IPS DF 4.7 (cell line): ENCODE measurements around the gene KRTAP10-4.
"Not testable (repeated sequence)": the region's sequence is repeated elsewhere in the genome, so short reads cannot be mapped to it uniquely, and the experiment has no call there.

Source experiments
- DNase-seq: peaks from one replicate; pipeline ENCODE4 v3.0.0-alpha.2; 2013; ENCODE audit warnings: low spot score; ENCODE audit errors: extremely low read depth

Gene KRTAP10-4

GRCh38 chr21:44534688-44535087 is 38.8 kb upstream of the KRTAP10-4 start:
- DNase-seq: no peak

- DNase-seq: no peak
Measured at GRCh38 chr21:44535963-44536362, 37.6 kb upstream of the KRTAP10-4 start.

- no peak for DNase-seq
Measured at GRCh38 chr21:44537930-44538911, 35.3 kb upstream of the KRTAP10-4 start.

GRCh38 chr21:44539046-44539445 is 34.5 kb upstream of the KRTAP10-4 start:
- DNase-seq: no peak

DNA sequence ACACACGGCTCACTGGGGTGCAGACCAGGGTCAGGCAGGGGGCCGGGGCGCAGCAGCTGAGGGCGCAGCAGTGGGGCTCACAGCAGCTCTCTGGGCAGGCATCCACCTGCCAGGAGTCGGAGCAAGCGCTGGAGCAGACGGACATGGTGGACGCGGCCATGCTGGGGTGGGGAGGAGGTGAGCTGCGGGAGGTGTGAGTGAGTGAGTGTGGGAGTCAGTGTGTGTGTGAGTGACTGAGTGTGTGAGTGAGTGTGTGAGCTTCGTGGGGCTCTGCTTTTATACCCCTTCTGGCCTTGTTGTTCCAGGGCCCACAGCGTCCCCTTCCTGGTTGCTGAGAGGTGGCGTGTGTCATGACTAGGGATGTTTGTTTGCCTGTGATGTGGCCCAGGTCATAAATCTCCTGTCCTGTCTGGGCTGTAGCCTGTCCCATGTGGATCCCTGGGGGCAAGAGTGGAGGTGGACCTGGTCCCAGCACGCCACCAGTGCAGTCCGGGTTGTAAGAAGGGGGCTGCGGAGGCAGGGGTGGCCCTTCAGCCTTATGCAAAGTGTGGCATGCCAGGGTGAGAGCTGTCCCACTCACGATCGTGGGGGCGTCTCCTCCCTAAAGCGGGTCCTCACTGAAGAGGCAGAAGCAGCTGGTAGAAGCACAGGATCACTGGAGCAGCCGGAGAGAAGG is 33.4 kb upstream of the KRTAP10-4 start, which contains the start of gene KRTAP10-1:
Gene KRTAP10-1 (minus strand): TSS at position 205 of the 676 bp plus-strand sequence. CDS start 45 bp downstream, at position 160.
- DNase-seq: no peak

GRCh38 chr21:44540741-44541288 is 32.7 kb upstream of the KRTAP10-4 start:
- DNase-seq: no peak

- no peak for DNase-seq
Measured at GRCh38 chr21:44542716-44543115, 30.8 kb upstream of the KRTAP10-4 start.

GRCh38 chr21:44544566-44544965 is 29.0 kb upstream of the KRTAP10-4 start:
- DNase-seq: no peak

DNA sequence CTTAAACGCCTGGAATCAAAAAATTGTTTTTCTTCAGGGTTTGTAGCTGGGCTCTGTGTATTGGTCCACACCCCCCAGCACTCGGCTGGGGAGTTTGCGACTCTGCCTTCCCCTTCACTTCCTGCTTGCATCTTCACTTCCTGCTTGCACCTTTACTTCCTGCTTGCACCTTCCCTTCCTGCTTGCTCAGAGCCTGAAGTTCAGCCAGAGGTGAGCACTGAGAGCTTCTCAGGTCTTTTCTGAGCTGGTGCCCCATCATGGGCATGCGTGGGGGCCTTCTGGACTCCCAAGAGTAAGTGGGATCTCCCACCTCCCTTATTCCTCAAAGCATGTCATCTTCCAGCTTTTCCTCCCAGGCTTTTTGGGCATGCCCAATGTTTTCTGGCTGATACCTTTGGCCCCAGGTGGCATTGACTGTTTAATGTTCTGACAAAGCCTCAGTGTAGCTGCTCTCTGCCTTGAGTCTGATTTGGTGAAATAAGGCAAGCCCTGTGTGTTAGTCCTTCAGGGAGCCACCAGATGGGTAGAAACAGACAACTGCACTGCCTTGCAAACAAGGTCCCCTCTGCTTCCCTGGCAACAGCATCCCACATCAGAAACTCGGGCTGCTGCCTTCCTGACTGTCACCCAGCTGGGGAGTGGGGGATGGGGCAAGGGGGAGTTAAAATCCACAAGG is 25.7 kb upstream of the KRTAP10-4 start:
- DNase-seq: no peak

- no peak for DNase-seq
Measured at GRCh38 chr21:44548381-44548780, 25.1 kb upstream of the KRTAP10-4 start.

GRCh38 chr21:44548922-44549321 is 24.6 kb upstream of the KRTAP10-4 start:
- peak; percentile 53 for DNase-seq

DNA sequence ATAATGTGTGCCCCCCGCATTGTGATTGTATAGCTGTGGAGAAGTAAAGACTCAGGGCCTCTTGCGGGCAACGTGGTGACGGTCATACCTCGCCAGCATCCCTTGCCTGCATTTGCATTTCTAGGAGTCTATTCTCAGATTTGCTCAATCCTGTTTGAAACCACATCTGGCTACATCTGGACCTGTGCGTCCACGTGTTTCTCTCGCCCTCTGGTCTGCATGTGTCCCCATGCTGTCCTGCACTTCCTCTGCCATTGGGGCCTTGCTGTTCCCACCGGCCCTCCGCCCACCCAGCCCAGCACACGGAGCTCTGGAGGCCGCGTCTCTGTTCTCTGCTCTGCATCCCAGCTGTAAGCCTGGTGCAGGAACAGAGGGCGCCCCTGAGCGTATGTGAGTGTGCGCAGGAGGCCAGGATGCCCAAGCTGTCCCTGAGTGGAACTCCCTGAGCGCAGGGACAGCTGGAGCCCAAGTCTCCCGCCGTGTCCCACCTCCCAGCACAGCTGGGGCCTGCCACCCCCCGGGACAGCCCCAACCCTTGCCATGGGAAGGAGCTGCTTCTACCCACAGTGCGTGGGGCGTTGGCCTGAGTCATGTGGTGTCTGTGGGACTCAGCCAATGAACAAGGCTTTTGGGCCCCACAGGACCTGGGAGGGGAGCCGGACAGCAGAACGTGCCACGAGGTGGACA is 23.9 kb upstream of the KRTAP10-4 start:
- DNase-seq: no peak

DNA sequence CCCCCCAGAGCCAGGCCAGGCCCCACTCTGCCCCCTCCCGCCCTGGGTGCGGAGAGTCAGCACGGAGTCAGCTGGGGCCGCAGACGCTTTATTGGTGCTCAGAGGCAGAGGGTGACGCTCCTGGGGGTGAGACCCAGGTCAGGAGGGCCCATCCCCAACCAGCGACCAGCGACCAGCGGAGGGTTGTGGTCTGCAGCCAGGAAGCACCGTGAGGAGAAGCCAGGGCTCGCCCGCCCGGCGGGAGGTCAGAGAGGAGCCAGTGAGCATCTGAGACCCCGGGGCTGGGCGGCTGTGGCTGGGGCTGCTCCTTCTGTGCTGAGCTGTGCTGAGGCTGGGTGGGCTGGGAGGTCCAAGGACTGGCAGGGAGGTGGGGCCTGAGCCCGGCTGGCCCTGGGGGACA is 23.2 kb upstream of the KRTAP10-4 start:
- not testable (repeated sequence) for DNase-seq

DNA sequence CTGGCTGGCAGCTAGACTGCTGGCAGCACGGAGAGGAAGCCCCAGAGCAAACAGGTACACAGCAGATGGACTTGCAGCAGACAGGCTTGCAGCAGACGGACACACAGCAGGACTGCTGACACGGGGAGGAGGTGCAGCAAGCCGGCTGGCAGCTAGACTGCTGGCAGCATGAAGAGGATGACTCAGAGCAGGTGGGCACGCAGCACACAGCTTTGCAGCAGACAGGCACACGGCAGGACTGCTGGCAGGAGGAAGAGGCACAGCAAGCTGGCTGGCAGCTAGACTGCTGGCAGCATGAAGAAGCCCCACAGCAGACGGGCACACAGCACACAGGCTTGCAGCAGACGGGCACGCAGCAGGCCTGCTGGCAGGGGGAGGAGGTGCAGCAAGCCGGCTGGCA is 22.7 kb upstream of the KRTAP10-4 start:
- DNase-seq: no peak

GRCh38 chr21:44551340-44551961 is 22.1 kb upstream of the KRTAP10-4 start, which contains the start of gene KRTAP10-2:
TSS of gene KRTAP10-2 (minus strand) at chr21:44551505. CDS start at chr21:44551458, 47 bp downstream.
- no peak for DNase-seq

GRCh38 chr21:44552136-44552535 is 21.4 kb upstream of the KRTAP10-4 start:
- no peak for DNase-seq

DNA sequence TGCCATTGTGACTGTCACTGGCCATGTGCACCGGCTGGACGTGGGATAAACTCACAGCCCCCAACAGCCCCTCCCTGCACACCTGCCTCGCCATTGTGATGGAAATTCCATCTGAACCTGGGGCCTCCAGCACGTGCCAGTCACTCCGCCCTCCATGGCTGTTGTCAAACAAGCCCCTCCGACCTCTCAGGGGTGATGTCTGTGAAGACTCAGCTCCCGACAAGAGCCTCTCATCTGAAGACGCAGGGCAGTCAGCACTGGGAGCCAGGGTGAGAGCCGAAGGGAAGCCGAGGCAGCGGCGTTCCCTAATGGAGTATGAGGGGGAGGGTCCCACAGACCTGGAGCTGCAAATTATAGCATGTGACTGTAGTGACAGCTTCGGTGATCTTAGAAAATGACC is 20.8 kb upstream of the KRTAP10-4 start:
- no peak for DNase-seq

GRCh38 chr21:44555200-44555875 is 18.2 kb upstream of the KRTAP10-4 start:
- DNase-seq: no peak

DNA sequence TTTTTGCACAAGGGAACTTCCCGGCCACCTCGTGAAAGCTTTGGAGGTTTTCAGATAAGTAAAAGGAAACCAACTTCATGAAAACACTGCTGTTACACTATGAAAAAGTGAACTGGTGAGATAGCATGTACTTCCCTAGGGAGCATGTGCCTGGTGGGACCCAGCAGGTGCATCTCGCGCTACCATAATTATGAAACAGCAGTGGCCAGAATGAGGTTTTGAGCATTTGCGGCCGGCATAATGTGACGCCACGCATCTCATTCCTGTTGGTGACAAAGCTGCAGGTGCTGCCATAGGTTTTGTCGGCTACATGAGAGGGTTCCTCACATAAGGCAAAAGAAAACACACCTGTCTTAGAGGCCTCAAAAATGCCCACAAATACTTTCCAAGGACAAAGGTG is 16.6 kb upstream of the KRTAP10-4 start:
- DNase-seq: no peak
